ENCODE data around the gene CYYR1. TPM values are rescaled to one million over a fixed set of nuclear protein-coding genes. Genes with fewer than 3 reads are reported as not detected.

The CYYR1 gene
- total RNA-seq, 1 donor from 2014 or later: 21.6 TPM

DNA sequence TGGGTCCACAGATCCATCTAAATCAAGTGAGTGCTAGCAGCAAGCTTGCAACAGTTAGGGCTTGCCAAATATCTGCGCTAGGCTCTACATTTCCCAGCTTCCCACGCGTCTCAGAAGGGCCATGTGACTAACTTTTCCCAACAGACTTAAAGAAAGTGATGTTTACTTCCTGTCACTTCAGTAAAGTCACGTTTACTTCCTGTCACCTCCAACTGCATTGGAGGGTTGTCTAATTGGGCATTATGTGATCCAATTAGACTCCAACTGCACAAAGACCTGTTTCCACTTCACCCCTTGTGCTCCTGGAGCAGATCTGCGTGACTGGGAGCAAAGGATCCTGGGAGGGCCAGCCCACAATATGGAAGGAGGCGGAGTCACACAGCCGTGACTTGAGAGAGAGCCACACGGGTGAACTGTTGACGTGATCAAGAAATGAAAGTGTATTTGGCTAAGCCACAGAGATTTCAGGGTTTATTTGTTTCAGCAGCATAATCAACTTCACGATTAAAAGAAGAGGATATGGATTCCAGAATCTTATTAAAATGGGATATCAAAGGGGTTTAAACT, 77.7 kb downstream of the CYYR1 start:
- TF ChIP-seq, protein P1, sequence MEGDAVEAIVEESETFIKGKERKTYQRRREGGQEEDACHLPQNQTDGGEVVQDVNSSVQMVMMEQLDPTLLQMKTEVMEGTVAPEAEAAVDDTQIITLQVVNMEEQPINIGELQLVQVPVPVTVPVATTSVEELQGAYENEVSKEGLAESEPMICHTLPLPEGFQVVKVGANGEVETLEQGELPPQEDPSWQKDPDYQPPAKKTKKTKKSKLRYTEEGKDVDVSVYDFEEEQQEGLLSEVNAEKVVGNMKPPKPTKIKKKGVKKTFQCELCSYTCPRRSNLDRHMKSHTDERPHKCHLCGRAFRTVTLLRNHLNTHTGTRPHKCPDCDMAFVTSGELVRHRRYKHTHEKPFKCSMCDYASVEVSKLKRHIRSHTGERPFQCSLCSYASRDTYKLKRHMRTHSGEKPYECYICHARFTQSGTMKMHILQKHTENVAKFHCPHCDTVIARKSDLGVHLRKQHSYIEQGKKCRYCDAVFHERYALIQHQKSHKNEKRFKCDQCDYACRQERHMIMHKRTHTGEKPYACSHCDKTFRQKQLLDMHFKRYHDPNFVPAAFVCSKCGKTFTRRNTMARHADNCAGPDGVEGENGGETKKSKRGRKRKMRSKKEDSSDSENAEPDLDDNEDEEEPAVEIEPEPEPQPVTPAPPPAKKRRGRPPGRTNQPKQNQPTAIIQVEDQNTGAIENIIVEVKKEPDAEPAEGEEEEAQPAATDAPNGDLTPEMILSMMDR (conservative IDR thresholded peaks at IDR 0.05): no peak
- Mint-ChIP-seq H3K9me3 (peaks cover 4% of the 10 kb centered on the region), H3K4me3 (no peak overlapping the region), H3K27ac (no peak overlapping the region), H3K27me3 (peaks cover 23% of the 10 kb centered on the region), H3K4me1 (ENCODE audit: unreplicated experiment) (peaks cover 26% of the 10 kb centered on the region), H3K36me3 (peaks cover 18% of the 10 kb centered on the region)
- no peak for DNase-seq (ENCODE audit: extremely low spot score, unreplicated experiment)

DNA sequence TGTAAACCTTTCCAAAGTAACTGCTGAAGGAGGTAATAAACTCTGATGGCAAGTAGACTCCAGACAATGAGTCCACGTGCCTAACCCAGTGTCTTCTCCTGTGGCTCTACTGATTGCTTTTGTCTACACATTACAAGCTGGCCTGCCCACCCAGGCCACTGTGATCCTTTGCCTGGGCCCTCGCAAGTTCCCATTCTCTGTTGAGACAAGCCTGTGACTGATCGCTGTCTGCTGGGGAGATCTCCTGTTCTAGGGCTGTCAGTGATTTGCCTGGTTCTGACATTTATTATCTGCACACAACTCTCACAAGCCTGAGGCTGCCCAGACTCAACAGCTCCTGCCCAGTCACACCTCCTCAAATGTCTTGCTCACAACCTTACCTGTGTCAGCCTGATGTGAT, 81.4 kb downstream of the CYYR1 start:
- no peak overlapping the region for H3K4me3 Mint-ChIP-seq
- TF ChIP-seq, protein P1 (conservative IDR thresholded peaks at IDR 0.05): no peak
- H3K36me3 Mint-ChIP-seq: peaks cover 17% of the 10 kb centered on the region
- peaks cover 19% of the 10 kb centered on the region for H3K27me3 Mint-ChIP-seq
- no peak overlapping the region for H3K27ac Mint-ChIP-seq
- H3K4me1 Mint-ChIP-seq (ENCODE audit: unreplicated experiment): peaks cover 26% of the 10 kb centered on the region
- no peak for DNase-seq (ENCODE audit: extremely low spot score, unreplicated experiment)
- no peaks in the 10 kb centered on the region for H3K9me3 Mint-ChIP-seq

DNA sequence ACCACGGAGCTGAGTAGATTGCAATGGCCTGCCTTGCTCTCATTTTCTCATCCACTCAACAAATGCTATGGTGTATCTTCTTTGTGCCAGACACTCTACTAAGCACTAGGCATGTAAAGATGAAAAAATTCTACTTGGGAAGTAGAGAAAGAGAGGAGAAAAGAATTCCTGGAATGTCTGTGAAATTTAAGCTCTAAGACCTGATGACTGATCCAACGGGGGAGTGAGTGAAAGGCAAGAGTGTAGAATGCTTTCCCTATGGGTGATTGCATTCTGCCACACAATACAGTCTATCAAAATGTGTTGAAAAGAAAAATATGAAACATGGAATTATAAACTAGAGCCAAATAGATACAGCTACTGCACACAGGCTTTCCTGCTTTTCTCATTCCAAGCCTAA, 82.3 kb downstream of the CYYR1 start:
- H3K4me1 Mint-ChIP-seq (ENCODE audit: unreplicated experiment): peaks cover 26% of the 10 kb centered on the region
- TF ChIP-seq, protein P1 (conservative IDR thresholded peaks at IDR 0.05): no peak
- peaks cover 19% of the 10 kb centered on the region for H3K27me3 Mint-ChIP-seq
- H3K9me3 Mint-ChIP-seq: no peaks in the 10 kb centered on the region
- peak overlapping the region; percentile 36 for H3K27ac Mint-ChIP-seq
- H3K36me3 Mint-ChIP-seq: peaks cover 17% of the 10 kb centered on the region
- peak overlapping the region; percentile 3 for H3K4me3 Mint-ChIP-seq
- no peak for DNase-seq (ENCODE audit: extremely low spot score, unreplicated experiment)

DNA sequence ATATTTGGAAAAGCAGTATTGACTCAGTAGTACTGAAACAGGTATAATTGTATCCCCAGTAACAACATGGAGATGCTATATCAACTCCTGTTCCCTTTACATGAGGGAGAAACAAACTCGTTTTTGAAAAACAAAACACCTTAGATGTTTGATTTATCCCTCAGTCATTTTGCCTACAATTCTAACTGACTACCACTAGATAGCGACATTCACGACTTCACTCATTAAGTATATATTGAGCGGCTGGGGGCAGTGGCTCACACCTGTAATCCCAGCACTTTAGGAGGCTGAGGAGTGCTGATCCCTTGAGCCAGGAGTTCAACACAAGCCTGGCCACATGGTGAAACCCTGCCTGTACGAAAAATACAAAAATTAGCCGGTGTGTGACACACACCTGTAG, 83.3 kb downstream of the CYYR1 start:
- Mint-ChIP-seq H3K27ac (no peak overlapping the region), H3K4me3 (no peak overlapping the region), H3K4me1 (ENCODE audit: unreplicated experiment) (peaks cover 26% of the 10 kb centered on the region), H3K9me3 (no peaks in the 10 kb centered on the region), H3K27me3 (peaks cover 19% of the 10 kb centered on the region), H3K36me3 (peaks cover 14% of the 10 kb centered on the region)
- TF ChIP-seq, protein P1 (conservative IDR thresholded peaks at IDR 0.05): peak; percentile 37
- DNase-seq (ENCODE audit: extremely low spot score, unreplicated experiment): no peak

DNA sequence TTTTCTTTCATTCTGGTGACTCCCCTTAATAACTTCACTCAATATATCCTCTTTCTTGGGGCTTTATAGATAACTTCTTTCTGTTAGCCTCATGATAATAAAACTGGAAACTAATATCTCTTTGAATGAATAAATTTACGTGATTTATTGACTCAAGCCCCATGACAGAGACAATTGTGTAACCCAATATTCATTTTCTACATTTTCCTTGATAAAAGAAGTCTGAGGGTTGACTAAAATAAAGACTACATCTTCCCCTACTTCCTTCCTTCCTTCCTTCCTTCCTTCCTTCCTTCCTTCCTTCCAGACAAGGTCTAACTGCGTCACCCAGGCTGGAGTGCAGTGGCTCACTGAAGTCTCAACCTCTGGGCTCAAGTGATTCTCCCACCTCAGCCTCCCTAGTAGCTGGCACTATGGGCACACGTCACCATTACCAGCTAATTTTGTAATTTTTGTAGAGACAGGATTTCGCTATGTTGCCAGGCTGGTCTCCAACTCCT, 85.1 kb downstream of the CYYR1 start:
- Mint-ChIP-seq H3K27ac (no peak overlapping the region), H3K4me3 (no peak overlapping the region), H3K9me3 (no peaks in the 10 kb centered on the region), H3K27me3 (peaks cover 12% of the 10 kb centered on the region), H3K4me1 (ENCODE audit: unreplicated experiment) (peaks cover 24% of the 10 kb centered on the region), H3K36me3 (peaks cover 11% of the 10 kb centered on the region)
- TF ChIP-seq, protein P1 (conservative IDR thresholded peaks at IDR 0.05): no peak
- no peak for DNase-seq (ENCODE audit: extremely low spot score, unreplicated experiment)
